ENCODE measurements around the gene CNTNAP2.
A peak's percentile ranks its signal among the peaks of the same experiment; 100 is the strongest.
"Not testable (repeated sequence)": the region's sequence is repeated elsewhere in the genome, so short reads cannot be mapped to it uniquely, and the experiment has no call there.

The CNTNAP2 gene

DNA sequence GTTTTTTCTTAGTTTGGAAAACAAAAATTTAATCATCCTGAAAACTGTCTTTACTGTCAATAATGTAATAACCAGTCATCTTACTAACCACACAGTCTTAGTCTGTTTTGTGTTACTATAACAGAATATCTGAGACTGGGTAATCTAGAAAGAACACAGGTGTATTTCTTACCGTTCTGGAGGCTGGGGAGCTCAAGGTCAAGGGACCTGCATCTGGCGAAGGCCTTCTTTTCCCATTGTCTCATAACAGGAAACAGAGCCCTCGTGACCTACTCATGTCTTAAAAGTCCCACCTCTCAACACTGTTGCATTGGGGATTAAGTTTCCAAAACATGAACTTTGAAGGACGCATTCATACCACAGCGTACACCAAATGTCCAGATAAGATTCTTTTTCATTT, 932.3 kb downstream of the CNTNAP2 start:
- DNase-seq, result no peak

- DNase-seq, result no peak
Measured at GRCh38 chr7:147052818-147053217, 936.2 kb downstream of the CNTNAP2 start.

DNA sequence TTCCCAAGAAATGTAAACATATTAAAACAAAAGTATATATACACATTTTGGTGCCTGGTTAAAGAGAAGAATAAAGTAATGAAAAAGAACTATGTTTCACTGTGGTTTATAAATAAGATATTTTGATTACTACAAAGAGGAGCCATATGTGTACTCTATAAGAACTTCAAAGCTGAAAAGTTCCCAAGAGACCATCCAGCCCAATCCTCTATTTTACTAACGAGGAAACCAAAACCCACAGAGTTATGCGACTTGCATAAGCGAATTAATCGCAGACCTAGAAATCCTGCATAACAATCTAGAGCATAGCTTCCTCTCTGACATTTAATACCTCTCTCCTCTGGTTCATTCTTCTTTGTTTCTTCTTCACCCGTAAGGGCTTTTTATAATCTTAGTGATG, 937.1 kb downstream of the CNTNAP2 start:
- no peak for DNase-seq

DNA sequence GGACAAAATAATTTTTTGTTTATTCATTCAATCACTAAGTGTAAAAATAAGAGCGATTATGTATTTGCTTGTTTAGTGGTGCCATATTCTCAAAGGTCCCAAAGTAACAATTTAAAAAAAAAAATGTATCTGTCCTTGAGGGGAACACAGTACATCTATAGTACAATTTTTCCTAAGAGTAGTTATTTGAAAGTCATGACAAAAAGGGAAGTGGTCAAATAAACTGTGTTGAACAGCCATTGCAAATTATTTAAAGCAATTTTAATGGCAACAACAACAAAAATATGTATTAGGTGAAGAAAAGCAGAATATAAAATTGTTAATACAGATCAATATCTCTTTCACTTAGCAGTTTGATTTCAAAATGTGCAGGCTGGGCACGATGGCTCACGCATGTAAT, 943.5 kb downstream of the CNTNAP2 start:
- DNase-seq, result peak in 1 of 4 experiments; percentile 4

- peak; percentile 16 to 60 (median 26) for DNase-seq
Measured at GRCh38 chr7:147062897-147063296, 946.3 kb downstream of the CNTNAP2 start.

GRCh38 chr7:147068842-147069241, 952.2 kb downstream of the CNTNAP2 start:
- DNase-seq, result no peak

- DNase-seq, result no peak
Measured at GRCh38 chr7:147069771-147070170, 953.2 kb downstream of the CNTNAP2 start.

- no peak for DNase-seq
Measured at GRCh38 chr7:147070886-147071285, 954.3 kb downstream of the CNTNAP2 start.

GRCh38 chr7:147071536-147071935, 954.9 kb downstream of the CNTNAP2 start:
- no peak for DNase-seq

GRCh38 chr7:147078312-147078711, 961.7 kb downstream of the CNTNAP2 start:
- DNase-seq, result no peak

DNA sequence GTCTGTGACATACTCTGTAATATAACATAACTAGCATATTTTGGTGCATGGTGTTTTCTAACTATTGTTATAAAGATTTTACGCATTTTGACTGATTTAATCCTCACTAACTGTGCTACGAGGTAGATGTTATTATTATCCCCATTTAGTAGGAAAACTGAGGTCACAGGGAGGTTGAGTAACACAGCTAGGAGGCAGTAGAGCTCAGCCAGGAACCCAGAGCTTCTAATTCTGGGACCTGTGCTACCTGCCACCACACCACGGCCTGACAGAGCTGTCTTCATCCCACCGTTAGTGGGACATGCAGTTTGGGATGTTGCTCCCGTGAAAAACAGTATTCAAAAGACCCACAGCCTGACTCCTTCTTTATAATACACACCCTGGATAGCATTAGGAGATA, 962.5 kb downstream of the CNTNAP2 start:
- DNase-seq, result no peak

DNA sequence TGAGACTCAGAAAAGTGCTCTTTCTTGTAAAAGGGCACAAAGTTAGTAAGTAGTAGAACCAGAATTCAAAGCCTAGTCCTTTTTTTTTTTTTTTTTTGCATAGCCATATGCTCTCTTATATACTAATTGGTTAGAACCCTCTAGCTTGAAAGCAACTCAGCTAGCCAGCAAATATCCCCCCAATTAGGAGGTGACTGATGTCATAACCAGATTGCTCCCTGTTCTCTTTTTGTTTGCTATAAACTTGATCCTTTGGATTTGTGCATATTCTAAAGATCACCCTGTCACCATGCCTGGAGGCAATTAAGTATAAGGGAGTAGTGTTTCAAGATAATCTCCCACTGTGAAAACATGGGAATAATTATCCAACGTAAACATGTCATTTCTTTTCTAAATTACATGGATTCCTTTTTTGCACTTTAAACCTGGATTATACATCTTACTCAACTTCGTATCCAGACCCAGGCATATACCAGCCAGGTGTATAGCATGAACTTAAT, 963.4 kb downstream of the CNTNAP2 start:
- DNase-seq, result no peak

GRCh38 chr7:147081117-147081516, 964.5 kb downstream of the CNTNAP2 start:
- no peak for DNase-seq

- DNase-seq, result no peak
Measured at GRCh38 chr7:147089051-147089461, 972.5 kb downstream of the CNTNAP2 start.

DNA sequence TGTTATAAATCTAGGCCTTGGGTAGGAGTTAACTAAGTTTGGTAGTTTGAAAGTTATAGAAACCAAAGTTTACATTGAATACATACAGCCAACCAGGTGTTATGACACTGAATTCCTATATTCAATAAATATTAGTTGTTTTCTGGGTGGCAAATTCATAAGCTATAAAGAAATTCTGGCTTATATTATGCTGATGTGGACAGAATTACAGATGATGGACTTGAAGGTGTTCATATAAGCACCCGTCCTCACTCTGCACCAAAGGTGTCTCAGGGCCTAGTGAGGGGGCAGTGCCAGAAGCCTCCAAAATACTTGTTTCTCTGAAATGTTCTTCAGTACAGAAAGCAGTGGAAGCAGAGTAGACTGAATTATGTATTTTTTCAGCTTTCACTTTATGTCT, 973.0 kb downstream of the CNTNAP2 start:
- no peak for DNase-seq

DNA sequence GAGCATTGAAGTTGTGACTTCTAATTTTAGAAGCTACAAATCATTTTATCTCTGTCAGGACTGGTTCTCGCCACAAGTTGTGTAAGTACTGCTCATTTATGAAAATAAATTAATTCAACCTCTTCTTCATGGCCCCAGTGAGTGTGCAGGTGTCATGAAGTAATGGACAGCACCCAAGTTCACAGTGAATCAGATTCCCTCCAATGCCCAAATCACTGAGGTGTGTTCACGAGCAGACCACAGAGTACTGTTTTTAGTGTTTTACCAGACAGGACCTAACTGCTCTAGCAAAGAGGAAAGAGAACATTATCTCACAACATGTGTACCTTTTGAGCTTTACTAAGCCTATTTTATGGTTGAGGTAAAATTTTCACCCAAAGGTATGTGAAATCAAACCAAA, 980.0 kb downstream of the CNTNAP2 start:
- no peak for DNase-seq

GRCh38 chr7:147103224-147103623, 986.6 kb downstream of the CNTNAP2 start:
- DNase-seq, result no peak

- no peak for DNase-seq
Measured at GRCh38 chr7:147106746-147107145, 990.1 kb downstream of the CNTNAP2 start.

- DNase-seq, result not testable (repeated sequence)
Measured at GRCh38 chr7:147114525-147114924, 997.9 kb downstream of the CNTNAP2 start.

DNA sequence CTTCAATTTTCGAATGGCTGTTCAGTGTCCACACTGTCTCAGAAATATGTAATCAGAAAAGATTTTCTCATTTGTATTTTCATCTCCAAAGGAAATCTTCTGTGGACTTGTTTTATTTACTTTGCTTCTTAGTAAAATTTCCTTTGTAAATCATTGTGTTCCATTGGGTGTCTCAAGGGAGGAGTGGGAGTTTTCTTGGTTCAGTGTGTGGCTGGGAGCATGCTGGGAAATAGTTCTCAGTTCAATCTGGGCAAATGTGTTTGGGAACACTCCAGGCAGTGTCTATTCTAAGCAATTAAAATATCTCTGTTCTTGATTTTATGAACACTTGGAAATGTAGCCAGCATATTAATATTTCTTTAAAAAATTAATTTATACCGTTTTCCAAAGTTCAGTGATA, 1019.8 kb downstream of the CNTNAP2 start:
- no peak for DNase-seq

- no peak for DNase-seq
Measured at GRCh38 chr7:147145194-147145593, 1028.6 kb downstream of the CNTNAP2 start.

- DNase-seq, result no peak
Measured at GRCh38 chr7:147146169-147146568, 1029.6 kb downstream of the CNTNAP2 start.

- no peak for DNase-seq
Measured at GRCh38 chr7:147151661-147152060, 1035.1 kb downstream of the CNTNAP2 start.

GRCh38 chr7:147153571-147153970, 1037.0 kb downstream of the CNTNAP2 start:
- no peak for DNase-seq

- DNase-seq, result no peak
Measured at GRCh38 chr7:147161405-147161804, 1044.8 kb downstream of the CNTNAP2 start.

All from suppressor macrophage (primary cell).